A673 (cell line): ENCODE results near the gene MT1F. TPM values are rescaled to one million over a fixed set of nuclear protein-coding genes. Genes with fewer than 3 reads are reported as not detected.
"Not testable (repeated sequence)": the region's sequence is repeated elsewhere in the genome, so short reads cannot be mapped to it uniquely, and the experiment has no call there.

Experiments used
- BruUV-seq: library from RNA; stranded (reverse); fragments of 400-500 nt; replicated peaks from 2 replicates; lab custom pipeline; 2021; lab: Mats Ljungman, UMichigan
- CTCF ChIA-PET: fragments of 300-600 bp; sonication (Branson Sonifier 250); formaldehyde crosslinking; loops from one replicate; lab custom pipeline; 2022; ENCODE audit warnings: antibody characterized with exemption; lab: Charles Lee
- POLR2A ChIA-PET: fragments of 300-600 bp; sonication (Branson Sonifier 250); formaldehyde crosslinking; loops from one replicate; lab custom pipeline; 2022; ENCODE audit warnings: antibody characterized with exemption; ENCODE audit not compliant: low non-redundant PET; lab: Charles Lee
- DNase-seq: peaks from one replicate; pipeline ENCODE4 v3.0.0-alpha.2; 2015; ENCODE audit warnings: low spot score
- H3K27ac ChIP-seq: fragments of 200-600 bp; sonication (generic); 2 replicates; pipeline ENCODE4 v1.5.1; 2016; ENCODE audit warnings: mixed run types, low read depth, mild to moderate bottlenecking, mixed read lengths, antibody characterized with exemption, low read length; ENCODE audit not compliant: poor library complexity, severe bottlenecking
- H3K27me3 ChIP-seq: fragments of 200-600 bp; sonication (generic); replicated peaks from 2 replicates; pipeline ENCODE4 v1.6.1; 2017; ENCODE audit warnings: mixed run types, low read depth, mild to moderate bottlenecking, mixed read lengths, antibody characterized with exemption, low read length; ENCODE audit not compliant: insufficient read depth, poor library complexity
- H3K36me3 ChIP-seq: fragments of 200-600 bp; sonication (generic); 2 replicates; pipeline ENCODE4 v1.6.1; 2016; ENCODE audit warnings: mixed run types, mild to moderate bottlenecking, mixed read lengths, antibody characterized with exemption, low read length; ENCODE audit not compliant: insufficient read depth, poor library complexity, severe bottlenecking
- H3K4me1 ChIP-seq: fragments of 200-600 bp; sonication (generic); 2 replicates; pipeline ENCODE4 v1.6.1; 2017; ENCODE audit warnings: mixed run types, mild to moderate bottlenecking, mixed read lengths, antibody characterized with exemption, low read length; ENCODE audit not compliant: insufficient read depth, poor library complexity, severe bottlenecking
- H3K4me3 ChIP-seq: fragments of 200-600 bp; sonication (generic); 2 replicates; pipeline ENCODE4 v1.5.1; 2016; ENCODE audit warnings: low read depth, mixed run types, mild to moderate bottlenecking, mixed read lengths, low read length; ENCODE audit not compliant: poor library complexity, severe bottlenecking
- H3K9me3 ChIP-seq: fragments of 200-600 bp; sonication (generic); 2 replicates; pipeline ENCODE4 v1.6.1; 2016; ENCODE audit warnings: mixed run types, low read depth, mild to moderate bottlenecking, mixed read lengths, antibody characterized with exemption, low read length; ENCODE audit not compliant: poor library complexity, severe bottlenecking
- CTCF ChIP-seq: fragments of 300-800, 200-600 bp; sonication (generic); conservative IDR thresholded peaks from 2 replicates; pipeline ENCODE4 v1.5.1; 2017; ENCODE audit warnings: low read depth, mild to moderate bottlenecking, antibody characterized with exemption, low read length, moderate library complexity, mixed read lengths
- EZH2 ChIP-seq: fragments of 200-600 bp; sonication (generic); IDR thresholded peaks from 2 replicates; pipeline ENCODE4 v1.6.1; 2017; ENCODE audit warnings: borderline replicate concordance, low read depth, mild to moderate bottlenecking, mixed read lengths, antibody characterized with exemption, low read length; ENCODE audit not compliant: poor library complexity, severe bottlenecking
- intact Hi-C: fragments of 100-400 bp; cut with micrococcal nuclease; formaldehyde crosslinking; loops from one replicate; pipeline ENCODE4 v1.10.0; 2022; ENCODE audit not compliant: unreplicated experiment
- total RNA-seq: library from RNA; stranded (reverse); gene quantifications from 2 replicates; pipeline ENCODE4 v1.2.3, GENCODE V29; 2021

The MT1F gene
- total RNA-seq, 1 experiment from 2014 or later = 26.9 TPM

- H3K9me3 ChIP-seq = no peaks in the 10 kb centered on the region
- TF ChIP-seq CTCF (no peak), EZH2 (no peak)
- no TSS peak for BruUV-seq
- no peak for DNase-seq
- H3K36me3 ChIP-seq = no peaks in the 10 kb centered on the region
- H3K27ac ChIP-seq = no peak overlapping the region
- ChIA-PET CTCF (no interaction called here), POLR2A (no interaction called here)
- peaks cover 25% of the 10 kb centered on the region for H3K27me3 ChIP-seq
- no peaks in the 10 kb centered on the region for H3K4me1 ChIP-seq
- peak overlapping the region; percentile 15 for H3K4me3 ChIP-seq
- intact Hi-C loops = no loop called here
Observed at GRCh38 chr16:56662357-56663354, 4.9 kb downstream of the MT1F start.

- peaks cover 43% of the 10 kb centered on the region for H3K27me3 ChIP-seq
- no peaks in the 10 kb centered on the region for H3K4me1 ChIP-seq
- ChIA-PET POLR2A (no interaction called here), CTCF (no interaction called here)
- intact Hi-C loops = no loop called here
- no peak overlapping the region for H3K4me3 ChIP-seq
- H3K9me3 ChIP-seq = no peaks in the 10 kb centered on the region
- no peak for DNase-seq
- TF ChIP-seq CTCF = no peak
- TF ChIP-seq EZH2 = no peak
- no peak overlapping the region for H3K27ac ChIP-seq
- no peaks in the 10 kb centered on the region for H3K36me3 ChIP-seq
- BruUV-seq = no TSS peak
Observed at GRCh38 chr16:56664506-56664905, 6.7 kb downstream of the MT1F start.

GRCh38 chr16:56665286-56666261 is 7.8 kb downstream of the MT1F start:
- intact Hi-C loops, H3K27ac ChIP-seq, H3K36me3 ChIP-seq, BruUV-seq, H3K9me3 ChIP-seq, CTCF ChIA-PET, DNase-seq, POLR2A ChIA-PET, H3K4me3 ChIP-seq, H3K4me1 ChIP-seq: not testable (repeated sequence)
- peaks cover 50% of the 10 kb centered on the region for H3K27me3 ChIP-seq
